ENCODE data around the gene PIEZO2. TPM values are rescaled to one million over a fixed set of nuclear protein-coding genes. Genes with fewer than 3 reads are reported as not detected.

The PIEZO2 gene
- total RNA-seq, 1 experiment from 2014 or later: 10.7 TPM

- H3K27me3 Mint-ChIP-seq (ENCODE audit: low read depth): no peaks in the 10 kb centered on the region
- no peak overlapping the region for H3K27ac Mint-ChIP-seq
- H3K4me1 Mint-ChIP-seq: peaks cover 32% of the 10 kb centered on the region
- H3K4me3 Mint-ChIP-seq: no peak overlapping the region
- H3K9me3 Mint-ChIP-seq: peaks cover 11% of the 10 kb centered on the region
- ChIA-PET POLR2A (no interaction called here), CTCF (no interaction called here)
- ATAC-seq: no peak
- TF ChIP-seq ATF6 (CRISPR knock-in tag; IDR thresholded peaks at IDR 0.05) (no peak), ETV6 (CRISPR knock-in tag; IDR thresholded peaks at IDR 0.05) (no peak), IRF1 (CRISPR knock-in tag; IDR thresholded peaks at IDR 0.05) (no peak), ZNF532 (CRISPR knock-in tag; IDR thresholded peaks at IDR 0.05; ENCODE audit: borderline replicate concordance) (no peak), ZNF671 (CRISPR knock-in tag; IDR thresholded peaks at IDR 0.05) (no peak), GABPB1 (CRISPR knock-in tag; IDR thresholded peaks at IDR 0.05) (no peak), AR (CRISPR knock-in tag; IDR thresholded peaks at IDR 0.05) (no peak), ZNF232 (CRISPR knock-in tag; IDR thresholded peaks at IDR 0.05) (no peak), CREB1 (CRISPR knock-in tag; IDR thresholded peaks at IDR 0.05) (no peak), ERG (CRISPR knock-in tag; IDR thresholded peaks at IDR 0.05) (no peak), HMGA2 (CRISPR knock-in tag; IDR thresholded peaks at IDR 0.05) (no peak), OVOL2 (CRISPR knock-in tag; IDR thresholded peaks at IDR 0.05; ENCODE audit: borderline replicate concordance) (no peak), FOXJ3 (CRISPR knock-in tag; IDR thresholded peaks at IDR 0.05; ENCODE audit: borderline replicate concordance) (no peak), SMAD4 (CRISPR knock-in tag; IDR thresholded peaks at IDR 0.05) (no peak), ZNF512 (CRISPR knock-in tag; IDR thresholded peaks at IDR 0.05; ENCODE audit: borderline replicate concordance) (no peak)
- no peak for DNase-seq (ENCODE audit: low spot score)
- H3K36me3 Mint-ChIP-seq: peaks cover 10% of the 10 kb centered on the region
Measured at GRCh38 chr18:10937743-10938640, 211.4 kb downstream of the PIEZO2 start.
